A673 (cell line): ENCODE data around the gene SRI. TPM values are rescaled to one million over a fixed set of nuclear protein-coding genes. Genes with fewer than 3 reads are reported as not detected.
"Not testable (repeated sequence)": the region's sequence is repeated elsewhere in the genome, so short reads cannot be mapped to it uniquely, and the experiment has no call there.

Experiments
- BruUV-seq: library from RNA; stranded (reverse); fragments of 400-500 nt; replicated peaks from 2 replicates; lab custom pipeline; 2021; lab: Mats Ljungman, UMichigan
- CTCF ChIA-PET: fragments of 300-600 bp; sonication (Branson Sonifier 250); formaldehyde crosslinking; loops from one replicate; lab custom pipeline; 2022; ENCODE audit warnings: antibody characterized with exemption; lab: Charles Lee
- POLR2A ChIA-PET: fragments of 300-600 bp; sonication (Branson Sonifier 250); formaldehyde crosslinking; loops from one replicate; lab custom pipeline; 2022; ENCODE audit warnings: antibody characterized with exemption; ENCODE audit not compliant: low non-redundant PET; lab: Charles Lee
- DNase-seq: peaks from one replicate; pipeline ENCODE4 v3.0.0-alpha.2; 2015; ENCODE audit warnings: low spot score
- H3K27ac ChIP-seq: fragments of 200-600 bp; sonication (generic); 2 replicates; pipeline ENCODE4 v1.5.1; 2016; ENCODE audit warnings: mixed run types, low read depth, mild to moderate bottlenecking, mixed read lengths, antibody characterized with exemption, low read length; ENCODE audit not compliant: poor library complexity, severe bottlenecking
- H3K27me3 ChIP-seq: fragments of 200-600 bp; sonication (generic); replicated peaks from 2 replicates; pipeline ENCODE4 v1.6.1; 2017; ENCODE audit warnings: mixed run types, low read depth, mild to moderate bottlenecking, mixed read lengths, antibody characterized with exemption, low read length; ENCODE audit not compliant: insufficient read depth, poor library complexity
- H3K36me3 ChIP-seq: fragments of 200-600 bp; sonication (generic); 2 replicates; pipeline ENCODE4 v1.6.1; 2016; ENCODE audit warnings: mixed run types, mild to moderate bottlenecking, mixed read lengths, antibody characterized with exemption, low read length; ENCODE audit not compliant: insufficient read depth, poor library complexity, severe bottlenecking
- H3K4me1 ChIP-seq: fragments of 200-600 bp; sonication (generic); 2 replicates; pipeline ENCODE4 v1.6.1; 2017; ENCODE audit warnings: mixed run types, mild to moderate bottlenecking, mixed read lengths, antibody characterized with exemption, low read length; ENCODE audit not compliant: insufficient read depth, poor library complexity, severe bottlenecking
- H3K4me3 ChIP-seq: fragments of 200-600 bp; sonication (generic); 2 replicates; pipeline ENCODE4 v1.5.1; 2016; ENCODE audit warnings: low read depth, mixed run types, mild to moderate bottlenecking, mixed read lengths, low read length; ENCODE audit not compliant: poor library complexity, severe bottlenecking
- H3K9me3 ChIP-seq: fragments of 200-600 bp; sonication (generic); 2 replicates; pipeline ENCODE4 v1.6.1; 2016; ENCODE audit warnings: mixed run types, low read depth, mild to moderate bottlenecking, mixed read lengths, antibody characterized with exemption, low read length; ENCODE audit not compliant: poor library complexity, severe bottlenecking
- CTCF ChIP-seq: fragments of 300-800, 200-600 bp; sonication (generic); conservative IDR thresholded peaks from 2 replicates; pipeline ENCODE4 v1.5.1; 2017; ENCODE audit warnings: low read depth, mild to moderate bottlenecking, antibody characterized with exemption, low read length, moderate library complexity, mixed read lengths
- EZH2 ChIP-seq: fragments of 200-600 bp; sonication (generic); IDR thresholded peaks from 2 replicates; pipeline ENCODE4 v1.6.1; 2017; ENCODE audit warnings: borderline replicate concordance, low read depth, mild to moderate bottlenecking, mixed read lengths, antibody characterized with exemption, low read length; ENCODE audit not compliant: poor library complexity, severe bottlenecking
- intact Hi-C: fragments of 100-400 bp; cut with micrococcal nuclease; formaldehyde crosslinking; loops from one replicate; pipeline ENCODE4 v1.10.0; 2022; ENCODE audit not compliant: unreplicated experiment
- total RNA-seq: library from RNA; stranded (reverse); gene quantifications from 2 replicates; pipeline ENCODE4 v1.2.3, GENCODE V29; 2021

SRI gene
- total RNA-seq, 1 experiment from 2014 or later = 87.7 TPM

GRCh38 chr7:88268051-88268450 is 48.2 kb upstream of the SRI start:
- Histone ChIP-seq H3K9me3 (no peaks in the 10 kb centered on the region), H3K4me3 (no peak overlapping the region), H3K36me3 (no peaks in the 10 kb centered on the region), H3K4me1 (no peaks in the 10 kb centered on the region), H3K27me3 (no peaks in the 10 kb centered on the region), H3K27ac (no peak overlapping the region)
- TF ChIP-seq CTCF (no peak), EZH2 (no peak)
- ChIA-PET CTCF (no interaction called here), POLR2A (no interaction called here)
- DNase-seq = no peak
- intact Hi-C loops = no loop called here
- BruUV-seq = no TSS peak

GRCh38 chr7:88267421-88267820 is 47.6 kb upstream of the SRI start:
- H3K9me3 ChIP-seq = no peaks in the 10 kb centered on the region
- CTCF ChIA-PET = no interaction called here
- no TSS peak for BruUV-seq
- TF ChIP-seq EZH2 = no peak
- TF ChIP-seq CTCF = no peak
- no peak for DNase-seq
- no peaks in the 10 kb centered on the region for H3K4me1 ChIP-seq
- POLR2A ChIA-PET = no interaction called here
- no peak overlapping the region for H3K4me3 ChIP-seq
- intact Hi-C loops = no loop called here
- H3K36me3 ChIP-seq = no peaks in the 10 kb centered on the region
- H3K27ac ChIP-seq = no peak overlapping the region
- no peaks in the 10 kb centered on the region for H3K27me3 ChIP-seq

- H3K36me3 ChIP-seq, H3K4me3 ChIP-seq, BruUV-seq, POLR2A ChIA-PET, H3K27me3 ChIP-seq, intact Hi-C loops, H3K27ac ChIP-seq, CTCF ChIA-PET, H3K4me1 ChIP-seq, DNase-seq, H3K9me3 ChIP-seq: not testable (repeated sequence)
These were observed 45.1 kb upstream of the SRI start for GRCh38 chr7:88264987-88265386.

GRCh38 chr7:88262562-88262961 is 42.7 kb upstream of the SRI start:
- no peak overlapping the region for H3K4me3 ChIP-seq
- DNase-seq = no peak
- no peaks in the 10 kb centered on the region for H3K36me3 ChIP-seq
- CTCF ChIA-PET = no interaction called here
- H3K4me1 ChIP-seq = no peaks in the 10 kb centered on the region
- no peaks in the 10 kb centered on the region for H3K9me3 ChIP-seq
- POLR2A ChIA-PET = no interaction called here
- intact Hi-C loops = no loop called here
- no peak for TF ChIP-seq EZH2
- no peak for TF ChIP-seq CTCF
- no peaks in the 10 kb centered on the region for H3K27me3 ChIP-seq
- H3K27ac ChIP-seq = no peak overlapping the region
- BruUV-seq = no TSS peak
